Spleen (tissue), 11 donors: ENCODE results near the gene PODXL2. TPM values are rescaled to one million over a fixed set of nuclear protein-coding genes. Genes with fewer than 3 reads are reported as not detected.

Experiments
- DNase-seq: peaks from one replicate; pipeline ENCODE4 v3.0.0-alpha.2; 2020
- H3K27ac ChIP-seq, 8 donors: fragments of 200-600 bp; sonication (generic) in 7 of 8; 1 replicate in 4 of 8; 2 replicates in 4 of 8; pipeline versions ENCODE4 v1.5.0 to v1.8.0; 2016 to 2021; ENCODE audit warnings: inconsistent platforms in 4 of 8, mild to moderate bottlenecking in 4 of 8, moderate library complexity in 1 of 8
- H3K27me3 ChIP-seq, 7 donors: fragments of 200-600 bp; sonication (generic) in 6 of 7; replicated peaks in 1 of 7; 1 replicate in 4 of 7; 2 replicates in 3 of 7; pipeline versions ENCODE4 v1.5.0 to v1.8.0; 2016 to 2021; ENCODE audit warnings: inconsistent platforms in 3 of 7, mild to moderate bottlenecking in 1 of 7
- H3K36me3 ChIP-seq, 6 donors: fragments of 200-600 bp; sonication (generic) in 5 of 6; 1 replicate in 4 of 6; 2 replicates in 2 of 6; pipeline versions ENCODE4 v1.5.0 to v1.8.0; 2016 to 2021; ENCODE audit warnings: inconsistent platforms in 2 of 6
- H3K4me1 ChIP-seq, 6 donors: fragments of 200-600 bp; sonication (generic) in 5 of 6; 1 replicate in 3 of 6; 2 replicates in 3 of 6; pipeline versions ENCODE4 v1.5.0 to v1.8.0; 2016 to 2021; ENCODE audit warnings: inconsistent platforms in 3 of 6
- H3K4me3 ChIP-seq, 8 donors: fragments of 200-600 bp; sonication (generic) in 7 of 8; 1 replicate in 4 of 8; 2 replicates in 4 of 8; pipeline versions ENCODE4 v1.5.0 to v1.8.0; 2016 to 2021; ENCODE audit warnings: inconsistent platforms in 4 of 8, mild to moderate bottlenecking in 4 of 8, moderate library complexity in 2 of 8
- H3K9me3 ChIP-seq, 8 donors: fragments of 200-600 bp; sonication (generic) in 7 of 8; 1 replicate in 4 of 8; 2 replicates in 4 of 8; pipeline versions ENCODE4 v1.5.0 to v1.8.0; 2016 to 2021; ENCODE audit warnings: inconsistent platforms in 4 of 8
- CTCF ChIP-seq, 11 experiments: fragments of 200-600 bp in 7 of 11; fragments of 450-650 bp in 4 of 11; sonication (generic) in 4 of 11; IDR thresholded peaks in 8 of 11; conservative IDR thresholded peaks in 3 of 11; 1 replicate in 7 of 11; 2 replicates in 4 of 11; pipeline versions ENCODE4 v1.4.0 to v1.8.0; 2016 to 2021; ENCODE audit warnings: antibody characterized with exemption in 11 of 11, inconsistent platforms in 4 of 11, mild to moderate bottlenecking in 1 of 11
- POLR2A ChIP-seq, 3 donors: fragments of 450-650 bp; IDR thresholded peaks; one replicate each; pipeline ENCODE4 v1.5.1; 2017; ENCODE audit warnings: antibody characterized with exemption in 3 of 3, mild to moderate bottlenecking in 1 of 3
- POLR2AphosphoS5 ChIP-seq, 3 donors: sonication (generic); formaldehyde crosslinking; IDR thresholded peaks; one replicate each; pipeline ENCODE4 v1.5.1; 2017; ENCODE audit warnings: antibody characterized with exemption in 3 of 3
- WGBS, 5 donors: extraction: QIAGEN DNeasy Blood & Tissue Kit in 3 of 5; methylation state at CpG; one replicate each; pipeline versions ENCODE4 v1.1.5 to v1.1.7; 2013 to 2018; 5-methylcytosine and 5-hydroxymethylcytosine counted together
- intact Hi-C: fragments of 100-400 bp; cut with DNase I; formaldehyde crosslinking; loops from one replicate; pipeline ENCODE4 v1.15.0; 2023; ENCODE audit warnings: low total_unique reads
- polyA plus RNA-seq, 3 donors: library from polyadenylated mRNA; stranded (reverse); fragments of 200-250 nt; gene quantifications; one replicate each; pipeline ENCODE4 v1.2.1, GENCODE V29; 2013
- total RNA-seq, 7 donors: library from RNA; depleted of rRNA in 3 of 7; stranded (reverse); fragments of >200 nt in 3 of 7; fragmentation: NEBNext Ultra II Directional in 4 of 7; extraction: Animal tissue kit (Norgen Biotek cat#: 25700) in 4 of 7; gene quantifications; one replicate each; pipeline versions ENCODE4 v1.1.0 to v1.2.1, GENCODE V29; 2016 to 2021
- donor health status: healthy with polysubstance abuse.
- donor health status: DM: no; HTN: no; CAD: no; lungs with moderate emphysema.
- donor health status: DM: no; HTN: no; CAD: no.
- donor health status: Bipolar disorder and iron deficiency.
- donor health status: healthy.
- donor health status: DM: no; HTN: no; CAD: no.
- donor health status: DM: yes; HTN: yes; CAD: no.

Gene PODXL2
- total and polyA plus RNA-seq, 10 donors, result 0.77 to 3.1 (median 2.4) TPM

- Histone ChIP-seq H3K36me3 (peaks cover 0 to 14% (median 0%) of the 10 kb centered on the region in 6 donors), H3K9me3 (no peaks in the 10 kb centered on the region), H3K4me3 (peak overlapping the region; percentile 72 to 99 (median 94)), H3K4me1 (peaks cover 20 to 70% (median 48%) of the 10 kb centered on the region in 6 donors), H3K27me3 (no peaks in the 10 kb centered on the region), H3K27ac (peak overlapping the region in 5 of 8 donors; percentile 82 to 97 (median 93))
- intact Hi-C loops, result no loop called here
- no peak for DNase-seq
- WGBS, 5 donors, result 20 to 33% (median 25%) methylated on average over 11 to 12 of the region's 12 CpGs
- no peak for TF ChIP-seq POLR2A (IDR thresholded peaks at IDR 0.05)
- TF ChIP-seq CTCF (IDR thresholded peaks at IDR 0.05 in 8 of 11, conservative IDR thresholded peaks at IDR 0.05 in 3 of 11), result no peak
- no peak for TF ChIP-seq POLR2AphosphoS5 (IDR thresholded peaks at IDR 0.05)
Measured at GRCh38 chr3:127588806-127589577, 40.0 kb upstream of the PODXL2 start.

- Histone ChIP-seq H3K27ac (peak overlapping the region; percentile 82 to 97 (median 93)), H3K4me3 (peak overlapping the region; percentile 72 to 99 (median 94)), H3K36me3 (peaks cover 0 to 12% (median 0%) of the 10 kb centered on the region in 6 donors), H3K9me3 (no peaks in the 10 kb centered on the region), H3K4me1 (peaks cover 20 to 66% (median 48%) of the 10 kb centered on the region in 6 donors), H3K27me3 (no peaks in the 10 kb centered on the region)
- intact Hi-C loops, result no loop called here
- TF ChIP-seq POLR2A (IDR thresholded peaks at IDR 0.05) (no peak), CTCF (IDR thresholded peaks at IDR 0.05 in 8 of 11, conservative IDR thresholded peaks at IDR 0.05 in 3 of 11) (no peak), POLR2AphosphoS5 (IDR thresholded peaks at IDR 0.05) (no peak)
- peak; percentile 93 for DNase-seq
- WGBS, 5 donors, result 0 to 3% (median 1%) methylated on average over 14 to 56 of the region's 56 CpGs
Measured at GRCh38 chr3:127589600-127590281, 39.2 kb upstream of the PODXL2 start.

GRCh38 chr3:127590282-127590592 is 38.7 kb upstream of the PODXL2 start:
- TF ChIP-seq CTCF (IDR thresholded peaks at IDR 0.05 in 8 of 11, conservative IDR thresholded peaks at IDR 0.05 in 3 of 11) (no peak), POLR2AphosphoS5 (IDR thresholded peaks at IDR 0.05) (peak in 2 of 3 donors; percentile 40 to 62), POLR2A (IDR thresholded peaks at IDR 0.05) (no peak)
- peaks cover 20 to 61% (median 45%) of the 10 kb centered on the region in 6 donors for H3K4me1 ChIP-seq
- no peak for DNase-seq
- intact Hi-C loops, result no loop called here
- H3K4me3 ChIP-seq, result peak overlapping the region; percentile 72 to 99 (median 94)
- H3K27ac ChIP-seq, result peak overlapping the region; percentile 82 to 97 (median 93)
- no peaks in the 10 kb centered on the region for H3K9me3 ChIP-seq
- peaks cover 0 to 12% (median 0%) of the 10 kb centered on the region in 6 donors for H3K36me3 ChIP-seq
- 0 to 2% (median 1%) methylated on average over 12 to 41 of the region's 41 CpGs; no CpG with 5 or more reads in 1 of the 5 donors for WGBS, 5 donors
- H3K27me3 ChIP-seq, result no peaks in the 10 kb centered on the region
